ENCODE results near the gene EXOC3. TPM values are rescaled to one million over a fixed set of nuclear protein-coding genes. Genes with fewer than 3 reads are reported as not detected.

EXOC3 gene
- total and polyA plus RNA-seq, 2 of the 8 experiments (the other 6 are each of a cell fraction or from before 2014, with no cell fraction given): 14.4 to 30.0 TPM

DNA sequence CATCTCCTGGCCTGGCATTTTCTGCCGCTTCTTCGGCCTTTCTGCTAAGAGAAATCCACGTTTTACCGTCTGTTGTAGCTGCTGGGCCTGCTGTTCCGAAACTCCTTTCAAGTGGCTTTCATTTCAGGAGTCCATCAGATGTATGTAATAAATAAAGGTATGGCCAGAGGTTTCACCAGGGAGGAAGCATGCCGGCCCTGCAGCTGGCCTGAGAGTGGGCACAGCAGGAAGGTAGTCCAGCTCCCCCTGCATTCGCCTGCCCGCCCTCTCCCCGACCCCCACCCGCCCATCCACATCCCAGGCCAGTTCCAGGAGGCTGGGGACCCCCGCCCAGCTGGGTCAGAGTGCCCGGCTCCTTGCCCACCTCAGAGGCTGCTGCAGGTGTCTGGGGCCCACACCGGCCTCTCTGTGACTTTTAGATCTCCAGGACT is 46.4 kb upstream of the EXOC3 start:
- WGBS, 2 experiments (ENCODE audit: extremely low coverage in 1 of 2, insufficient coverage in 1 of 2, insufficient read length in 1 of 2, insufficient replicate concordance in 2 of 2, low coverage in 1 of 2, low lambda C conversion rate in 2 of 2, missing lambda C conversion rate in 1 of 2): 87% methylated on average over 8 of the region's 13 CpGs; no CpG with 5 or more reads in 1 of the 2 experiments
- H3K4me2 ChIP-seq (ENCODE audit: insufficient read depth in 1 of 2, low read depth in 2 of 2, low read length in 2 of 2): no peak overlapping the region
- no peak overlapping the region for H3K14ac ChIP-seq (ENCODE audit: insufficient read length)
- H3K18ac ChIP-seq (ENCODE audit: extremely low read depth, low read length): no peak overlapping the region
- no peaks in the 10 kb centered on the region for H3K23me2 ChIP-seq (ENCODE audit: low read depth, low read length)
- no peak overlapping the region for H2BK12ac ChIP-seq (ENCODE audit: low read depth, low read length)
- peaks cover 0 to 16% (median 11%) of the 10 kb centered on the region in 4 experiments; a peak in 5 of 7 replicates for H3K4me1 ChIP-seq (replicated peaks in 1 of 4; ENCODE audit: control insufficient read depth in 3 of 4, insufficient read depth in 4 of 4, low read length in 3 of 4)
- ChIA-PET CTCF (ENCODE audit: partially characterized antibody) (interaction anchor here (0.6 to 1.4 kb wide), 5 partner anchors 9 to 43 kb away, joined by 3 to 4 read pairs (median 3); no protein-coding TSS in a partner anchor), POLR2A (ENCODE audit: partially characterized antibody) (no interaction called here)
- no peak overlapping the region for H3K23ac ChIP-seq (ENCODE audit: insufficient read length)
- no peaks in the 10 kb centered on the region for H4K20me1 ChIP-seq (replicated peaks in 1 of 2; ENCODE audit: control insufficient read depth in 1 of 2, insufficient read depth in 2 of 2, low read length in 2 of 2)
- no peak overlapping the region for H4K8ac ChIP-seq (ENCODE audit: extremely low read depth, insufficient read depth, low read length)
- H2AK5ac ChIP-seq (ENCODE audit: low read depth, low read length): no peak overlapping the region
- no peak overlapping the region for H3K4me3 ChIP-seq (ENCODE audit: extremely low read depth in 1 of 4, insufficient read depth in 2 of 4, low read depth in 3 of 4, low read length in 4 of 4)
- peaks cover 0 to 3% (median 2%) of the 10 kb centered on the region in 4 experiments; a peak in 3 of 7 replicates for H3K27me3 ChIP-seq (replicated peaks in 1 of 4; ENCODE audit: control insufficient read depth in 3 of 4, extremely low read depth in 1 of 4, insufficient read depth in 3 of 4, low read length in 3 of 4)
- H2BK5ac ChIP-seq (ENCODE audit: low read depth, low read length): no peak overlapping the region
- FAIRE-seq (no peak), DNase-seq (ENCODE audit: low read depth in 1 of 2, low spot score in 2 of 2) (no peak)
- H3K9ac ChIP-seq (replicated peaks in 1 of 4; ENCODE audit: extremely low read depth in 1 of 4, low read depth in 3 of 4, low read length in 3 of 4): no peak overlapping the region
- no peak overlapping the region for H3K4ac ChIP-seq (replicated peaks; ENCODE audit: insufficient read length, low read depth, low read length)
- no peaks in the 10 kb centered on the region for H3K9me3 ChIP-seq (ENCODE audit: insufficient read depth in 2 of 2, low read depth in 1 of 2, low read length in 1 of 2)
- no peak overlapping the region for H3K27ac ChIP-seq (ENCODE audit: low read depth, low read length)
- H2AFZ ChIP-seq (ENCODE audit: low read length): no peak overlapping the region
- H2BK15ac ChIP-seq (ENCODE audit: low read length): no peak overlapping the region
- no peak overlapping the region for H4K5ac ChIP-seq (ENCODE audit: insufficient read length, low read depth, low read length)
- no peak overlapping the region for H2BK20ac ChIP-seq (ENCODE audit: low read length)
- TF ChIP-seq SAP30 (IDR thresholded peaks at IDR 0.05; ENCODE audit: insufficient read depth, insufficient replicate concordance, low read length) (no peak), NRF1 (IDR thresholded peaks at IDR 0.05; ENCODE audit: low read depth, low read length) (no peak), TAF7 (optimal IDR thresholded peaks at IDR 0.05; ENCODE audit: borderline replicate concordance, low read depth, low read length) (no peak), HDAC6 (IDR thresholded peaks at IDR 0.05; ENCODE audit: low read depth, low read length) (no peak), RFX5 (IDR thresholded peaks at IDR 0.05; ENCODE audit: borderline replicate concordance, low read depth, low read length) (no peak), TBP (IDR thresholded peaks at IDR 0.05; ENCODE audit: low read depth, low read length) (no peak), ZNF274 (IDR thresholded peaks at IDR 0.05; ENCODE audit: borderline replicate concordance, extremely low read depth, low read length) (no peak), RAD21 (IDR thresholded peaks at IDR 0.05 in 1 of 2, conservative IDR thresholded peaks at IDR 0.05 in 1 of 2; ENCODE audit: low read depth in 2 of 2, low read length in 2 of 2) (no peak), CHD1 (IDR thresholded peaks at IDR 0.05; ENCODE audit: low read depth, low read length) (no peak), RBBP5 (IDR thresholded peaks at IDR 0.05; ENCODE audit: borderline replicate concordance, low read depth, low read length) (no peak), KDM5A (IDR thresholded peaks at IDR 0.05; ENCODE audit: low read length) (no peak), FOSL1 (IDR thresholded peaks at IDR 0.05; ENCODE audit: insufficient read depth, low read depth, low read length) (no peak), TCF12 (IDR thresholded peaks at IDR 0.05; ENCODE audit: low read depth, low read length) (no peak), BCL11A (IDR thresholded peaks at IDR 0.05; ENCODE audit: low read depth in 2 of 2, low read length in 2 of 2) (no peak), TEAD4 (IDR thresholded peaks at IDR 0.05; ENCODE audit: low read depth, low read length) (no peak)
- H3K36me3 ChIP-seq (ENCODE audit: control insufficient read depth in 2 of 4, insufficient read depth in 4 of 4, low read length in 3 of 4): no peaks in the 10 kb centered on the region
- H2BK120ac ChIP-seq (replicated peaks; ENCODE audit: low read depth, low read length): no peak overlapping the region
- H4K91ac ChIP-seq (replicated peaks; ENCODE audit: insufficient read length, low read length): no peak overlapping the region
- H3K79me1 ChIP-seq (ENCODE audit: low read depth, low read length): no peaks in the 10 kb centered on the region
- H3K79me2 ChIP-seq (ENCODE audit: control insufficient read depth in 1 of 2, insufficient read depth in 2 of 2, low read length in 2 of 2): no peaks in the 10 kb centered on the region
- no peak overlapping the region for H3K56ac ChIP-seq (replicated peaks; ENCODE audit: insufficient read length, low read depth, low read length)
